HG03442 (cell line): Measurements from ENCODE around the gene CSMD2.

ENCODE experiments used
- ATAC-seq: cut with Tn5 transposase; IDR thresholded peaks from one replicate; pipeline ENCODE4 v1.9.1; 2021; ENCODE audit warnings: mild to moderate bottlenecking, moderate library complexity; ENCODE audit not compliant: unreplicated experiment

CSMD2 gene

GRCh38 chr1:33966346-33967141 lies 198.5 kb downstream of the CSMD2 start:
- ATAC-seq: no peak

DNA sequence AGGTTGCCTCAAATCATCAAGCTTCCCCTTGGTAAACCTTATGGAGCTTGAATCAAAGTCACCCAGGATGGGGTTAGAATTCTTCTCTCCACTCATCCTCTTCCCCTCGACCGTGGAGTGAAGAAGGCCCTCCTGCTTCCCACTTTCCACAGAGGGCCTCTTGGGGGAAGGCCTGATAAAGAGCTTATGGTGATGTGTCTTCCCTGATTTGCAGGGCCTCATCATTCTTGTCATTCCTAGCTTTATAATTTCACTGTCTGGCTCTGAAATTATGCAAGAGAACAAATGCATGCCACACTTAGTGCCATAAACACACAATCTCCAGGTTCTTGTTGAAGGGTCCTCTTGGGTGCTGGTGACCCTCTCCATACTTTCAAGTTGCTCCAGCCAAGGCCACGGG lies 199.9 kb downstream of the CSMD2 start:
- no peak for ATAC-seq

DNA sequence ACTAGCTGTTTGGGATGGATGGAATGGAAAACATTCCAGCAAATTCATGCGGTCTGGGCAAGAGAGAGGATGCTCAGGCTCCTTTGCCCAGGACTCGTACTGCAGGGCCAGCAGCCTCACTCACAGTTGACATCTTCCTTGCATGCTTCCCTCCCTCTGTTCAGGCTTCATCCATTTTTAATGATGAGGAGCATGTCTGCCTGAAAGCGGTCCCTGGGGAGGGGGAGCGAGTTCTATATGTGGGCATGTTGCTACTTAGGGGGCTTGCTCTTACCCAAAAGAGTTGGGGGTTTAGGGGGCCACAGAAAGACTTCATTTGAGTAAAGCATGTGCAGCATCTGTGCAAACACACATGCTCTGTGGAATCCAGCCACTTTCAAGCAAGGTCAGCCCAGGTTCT lies 203.0 kb downstream of the CSMD2 start:
- no peak for ATAC-seq

DNA sequence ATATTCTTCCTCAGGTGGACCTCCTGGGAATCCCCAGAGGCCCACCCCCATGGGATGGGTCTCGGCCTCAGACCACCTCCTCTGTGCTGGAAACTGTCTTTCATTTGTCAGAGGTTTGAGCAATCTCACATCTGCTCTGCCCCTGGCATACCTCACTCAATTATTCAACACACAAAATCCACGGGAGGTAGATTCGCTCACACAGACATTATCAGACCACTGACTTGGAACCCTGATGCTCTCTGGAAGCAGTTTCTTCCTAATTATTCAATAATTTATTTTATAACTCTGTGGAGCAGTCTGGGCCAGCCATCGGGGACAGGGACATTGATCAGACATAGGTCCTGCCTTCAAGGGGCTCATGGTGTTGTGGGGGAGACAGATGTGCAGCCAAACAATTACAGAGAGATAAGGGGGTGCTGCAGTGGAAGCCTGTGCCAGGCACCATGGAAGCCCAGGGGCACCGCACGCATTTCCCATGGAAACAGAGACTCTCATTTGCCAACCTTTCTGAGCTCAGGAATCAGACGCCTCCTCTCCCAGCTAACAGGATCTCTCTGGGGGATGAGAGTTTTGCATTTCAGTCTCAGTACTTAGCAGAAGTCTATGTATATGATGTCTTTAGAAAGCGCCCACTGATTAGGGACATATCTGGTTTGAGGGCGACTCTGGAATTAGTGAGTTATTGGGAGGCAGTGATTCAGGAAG lies 204.7 kb downstream of the CSMD2 start:
- no peak for ATAC-seq

GRCh38 chr1:33957854-33958253 lies 207.2 kb downstream of the CSMD2 start:
- ATAC-seq: no peak

DNA sequence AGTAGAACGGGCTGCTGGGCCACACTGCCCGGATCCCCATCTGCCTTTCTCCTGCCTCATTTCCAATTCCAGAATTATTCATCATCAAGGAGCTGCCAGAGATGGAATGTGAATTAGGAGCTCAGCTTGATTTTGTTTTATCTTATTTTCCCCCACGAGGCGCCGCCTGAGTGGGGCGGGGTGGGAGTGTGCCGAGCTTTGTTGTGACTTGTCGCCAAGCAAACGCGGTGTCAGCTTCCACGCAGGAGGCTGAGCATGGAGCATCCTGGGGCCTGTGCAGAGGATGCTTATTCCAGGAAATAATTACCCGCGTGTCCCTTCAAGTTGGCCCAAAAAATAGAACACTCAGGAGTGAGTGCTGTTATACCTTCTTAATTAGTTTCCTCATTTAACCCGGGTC lies 209.9 kb downstream of the CSMD2 start:
- no peak for ATAC-seq

DNA sequence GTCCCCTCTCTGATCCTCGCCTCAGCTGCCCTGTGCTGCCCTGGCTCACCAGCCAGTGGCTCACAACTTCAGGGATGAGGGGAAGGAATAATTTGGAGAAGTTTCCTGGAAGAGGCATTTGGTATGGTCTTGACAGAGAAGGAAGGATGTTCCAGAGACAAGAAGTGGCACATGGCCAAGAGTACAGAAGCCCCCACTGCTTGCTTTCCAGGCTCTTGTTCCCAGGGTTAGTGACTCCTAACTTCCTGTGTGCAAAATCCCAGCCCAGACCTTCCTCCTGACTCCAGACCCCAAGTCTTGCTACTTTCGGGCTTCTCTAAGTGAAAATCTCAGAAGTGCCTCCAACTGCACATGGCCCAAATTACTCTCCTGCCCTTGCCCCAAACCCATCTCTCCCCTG lies 215.5 kb downstream of the CSMD2 start:
- no peak for ATAC-seq

DNA sequence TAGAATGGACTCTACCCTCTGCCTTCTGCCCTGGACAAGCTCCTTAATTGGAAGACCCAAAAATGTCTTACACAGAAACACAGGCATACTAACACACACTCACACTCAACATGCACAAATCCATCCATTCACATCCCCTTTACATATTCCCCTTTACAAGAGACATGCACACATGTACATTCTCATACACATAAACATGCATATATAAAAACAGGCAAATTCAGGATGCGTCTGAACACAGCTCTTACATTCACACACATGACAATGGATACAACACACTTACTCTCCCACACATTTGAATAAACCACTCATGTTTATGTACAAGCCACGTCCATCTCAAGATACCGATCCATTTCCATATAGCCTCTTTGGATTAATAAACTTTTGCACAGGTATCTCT lies 216.7 kb downstream of the CSMD2 start:
- ATAC-seq: no peak

DNA sequence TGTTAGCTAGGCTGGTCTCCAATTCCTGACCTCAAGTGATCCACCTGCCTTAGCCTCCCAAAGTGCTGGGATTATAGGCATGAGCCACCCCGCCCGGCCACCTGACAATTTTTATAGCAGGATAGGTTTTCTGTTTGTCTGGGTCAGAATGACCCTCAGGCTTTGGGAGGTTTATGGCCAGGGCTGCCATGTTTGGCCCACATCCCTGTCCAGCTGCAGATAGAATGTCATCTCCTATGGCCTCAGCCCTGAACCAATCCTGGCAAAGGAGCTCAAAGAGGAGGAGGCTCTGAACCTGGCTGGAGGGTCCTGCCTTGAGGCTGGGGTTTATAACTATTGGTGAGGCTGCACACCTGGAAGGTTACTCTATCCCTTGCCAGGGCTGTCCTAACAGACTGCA lies 218.2 kb downstream of the CSMD2 start:
- ATAC-seq: no peak

- no peak for ATAC-seq
Measured at GRCh38 chr1:33944846-33945245, 220.2 kb downstream of the CSMD2 start.

DNA sequence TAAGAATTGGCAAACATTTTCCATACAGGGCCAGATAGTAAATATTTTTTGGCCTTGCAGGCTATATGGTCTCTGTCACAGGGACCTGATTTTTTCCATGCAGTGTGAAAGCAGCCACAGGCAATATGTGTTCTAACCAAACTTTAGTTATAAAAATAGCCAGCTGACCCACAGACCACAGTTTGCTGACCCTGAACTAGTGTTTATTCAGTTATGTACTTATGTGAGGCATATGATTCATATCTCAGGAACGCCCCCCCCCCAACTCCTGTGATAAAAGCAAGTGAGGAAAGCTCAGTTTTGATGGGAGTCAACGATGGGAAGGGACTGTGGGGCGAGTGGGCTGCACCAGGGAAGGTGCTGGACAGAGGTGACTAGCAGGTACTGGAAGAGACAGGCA lies 221.1 kb downstream of the CSMD2 start:
- no peak for ATAC-seq

- ATAC-seq: no peak
Measured at GRCh38 chr1:33932871-33933270, 232.2 kb downstream of the CSMD2 start.

DNA sequence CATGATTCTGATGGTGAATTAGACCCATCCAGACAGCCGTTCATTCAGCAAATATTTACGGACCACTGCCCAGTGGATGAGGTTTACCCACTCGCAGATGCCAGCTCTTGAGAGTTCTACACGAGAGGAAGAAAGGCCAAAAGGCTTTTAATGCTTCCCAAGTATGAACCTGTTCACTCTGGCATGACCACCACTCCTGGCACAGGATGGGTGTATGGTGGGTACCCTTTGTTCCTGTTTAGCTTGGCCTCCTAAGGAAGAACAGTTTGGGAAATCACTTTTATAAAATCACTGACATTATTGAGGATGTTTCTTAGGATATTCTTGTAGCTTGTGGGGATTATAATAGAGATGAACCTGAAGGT lies 233.9 kb downstream of the CSMD2 start:
- ATAC-seq: no peak

- ATAC-seq: no peak
Measured at GRCh38 chr1:33930346-33931110, 234.5 kb downstream of the CSMD2 start.

GRCh38 chr1:33928251-33928650 lies 236.8 kb downstream of the CSMD2 start:
- ATAC-seq: no peak

DNA sequence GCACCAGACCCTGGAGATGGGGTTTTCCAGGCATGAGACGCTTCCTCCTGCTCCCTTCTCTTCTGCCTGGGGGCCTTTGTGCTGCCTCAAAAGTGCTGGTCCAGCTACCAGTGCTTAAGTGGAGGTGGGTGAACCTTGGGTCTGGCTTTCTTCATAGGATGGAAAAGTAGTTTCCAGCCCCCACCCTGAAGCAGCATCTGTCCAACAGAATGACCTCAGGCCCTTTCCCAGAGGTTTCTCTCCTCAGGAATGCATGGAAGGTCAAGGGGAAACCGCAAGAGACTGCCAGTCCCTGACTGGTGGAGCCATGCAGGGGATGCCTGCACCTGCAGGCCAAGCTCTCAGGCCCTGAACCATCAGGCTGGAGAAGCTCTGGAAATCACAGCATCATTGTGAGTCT lies 237.3 kb downstream of the CSMD2 start:
- ATAC-seq: no peak

DNA sequence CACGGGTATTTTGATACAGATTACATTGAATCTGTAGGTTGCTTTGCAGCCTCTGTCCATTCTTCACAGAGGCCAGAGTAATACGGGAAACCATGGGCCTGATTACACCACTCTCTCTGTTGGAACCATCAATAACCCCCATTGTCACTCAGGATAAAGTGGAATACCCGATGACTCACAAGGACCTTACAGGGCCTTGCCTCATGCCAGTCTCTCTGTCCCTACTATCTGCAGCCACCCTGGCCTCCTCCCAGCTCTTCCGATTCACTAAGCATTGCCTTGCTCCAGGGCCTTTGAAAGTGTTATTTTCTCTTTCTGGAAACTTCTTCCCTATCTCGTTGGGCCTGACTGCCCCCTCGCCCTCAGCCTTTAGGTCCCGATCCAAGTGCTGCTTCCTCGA lies 239.4 kb downstream of the CSMD2 start:
- ATAC-seq: no peak

DNA sequence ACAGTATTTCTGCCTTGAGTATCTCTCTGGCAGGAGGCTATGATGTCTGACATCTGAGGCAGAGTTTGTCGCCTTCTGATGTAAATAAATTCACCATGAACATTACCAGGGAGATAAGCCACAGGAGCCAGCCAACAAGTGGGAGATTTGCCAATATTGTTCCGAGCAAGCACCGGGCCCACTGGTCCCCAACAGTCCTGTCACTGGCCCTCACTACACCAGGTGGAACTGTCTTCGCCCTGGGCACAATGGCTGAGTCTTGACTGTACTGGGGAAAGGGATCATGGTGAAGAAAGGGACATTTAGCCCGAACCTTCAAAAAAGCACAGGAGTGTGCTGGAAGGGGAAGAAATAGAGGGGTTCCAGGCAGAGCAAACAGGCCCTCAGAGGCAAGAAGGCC lies 243.7 kb downstream of the CSMD2 start:
- no peak for ATAC-seq

- ATAC-seq: no peak
Measured at GRCh38 chr1:33918368-33918767, 246.7 kb downstream of the CSMD2 start.

GRCh38 chr1:33916786-33917185 lies 248.2 kb downstream of the CSMD2 start:
- no peak for ATAC-seq

DNA sequence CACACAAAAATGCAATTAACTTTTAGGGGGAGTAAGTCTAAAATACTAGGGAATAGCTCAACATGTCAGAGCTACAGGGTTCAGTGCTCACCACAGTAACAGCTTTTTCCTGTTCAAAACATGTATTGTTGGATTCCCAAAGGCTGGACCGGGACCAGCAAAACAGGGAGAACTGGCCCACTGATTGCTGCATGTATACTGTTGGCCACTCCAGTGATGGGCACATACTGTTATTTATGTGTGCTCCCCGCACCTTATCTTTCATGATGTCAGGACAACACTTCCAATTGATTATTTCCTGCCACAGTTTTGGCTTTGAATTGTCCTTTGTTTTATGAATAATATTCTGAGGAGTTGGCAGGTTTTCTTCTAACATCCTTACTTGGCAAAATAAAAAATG lies 250.5 kb downstream of the CSMD2 start:
- no peak for ATAC-seq
